GM12878 (cell line): ENCODE measurements around the gene ARFRP1. TPM values are rescaled to one million over a fixed set of nuclear protein-coding genes. Genes with fewer than 3 reads are reported as not detected.

Experiments used
- ATAC-seq: fragments of 200-7000 bp; cut with Tn5 transposase; 3 replicates; pipeline ENCODE4 v1.9.1; 2020; ENCODE audit warnings: mild to moderate bottlenecking, moderate library complexity
- BruUV-seq: library from RNA; stranded (reverse); fragments of 400-500 nt; replicated peaks from 2 replicates; lab custom pipeline; 2021; lab: Mats Ljungman, UMichigan
- CTCF ChIA-PET: fragments of 300-600 bp; sonication (Branson Sonifier 250); formaldehyde crosslinking; extraction: SDS; loops from one replicate; lab custom pipeline; 2021; ENCODE audit warnings: inconsistent platforms; lab: Yijun Ruan, JAX
- POLR2A ChIA-PET: fragments of 350-600 bp; formaldehyde crosslinking; extraction: SDS; loops from one replicate; lab custom pipeline; 2021; ENCODE audit warnings: inconsistent platforms; lab: Charles Lee
- RAD21 ChIA-PET: fragments of 300-600 bp; sonication (Branson Sonifier 250); formaldehyde crosslinking; loops from one replicate; lab custom pipeline; 2023; ENCODE audit warnings: antibody characterized with exemption; ENCODE audit not compliant: unreplicated experiment; lab: Charles Lee
- SMC1A ChIA-PET: fragments of 300-600 bp; sonication (Branson Sonifier 250); formaldehyde crosslinking; loops from one replicate; lab custom pipeline; 2023; ENCODE audit not compliant: unreplicated experiment, uncharacterized antibody; lab: Charles Lee
- DNase-seq: peaks from one replicate; pipeline ENCODE4 v3.0.0-alpha.2; 2011; ENCODE audit warnings: low read depth, low spot score
- FAIRE-seq: peaks from 3 replicates; lab custom pipeline; 2011; peaks lifted over from hg19 to GRCh38; lab: Jason Lieb, UNC
- H2AFZ ChIP-seq: 2 replicates; pipeline ENCODE4 v1.6.0; 2011; ENCODE audit warnings: low read depth, low read length, control low read depth; ENCODE audit not compliant: control insufficient read depth
- H3K27ac ChIP-seq: 2 replicates; pipeline ENCODE4 v1.5.1; 2011; ENCODE audit warnings: control low read depth; ENCODE audit not compliant: control insufficient read depth, insufficient read depth
- H3K27me3 ChIP-seq, 2 experiments: replicated peaks in 1 of 2; 2 replicates each; pipeline versions ENCODE4 v1.6.0 to v1.6.1; 2011; ENCODE audit warnings: low read length in 1 of 2; ENCODE audit not compliant: control insufficient read depth in 2 of 2, insufficient read depth in 2 of 2
- H3K36me3 ChIP-seq, 2 experiments: 2 replicates each; pipeline ENCODE4 v1.5.1; 2011; ENCODE audit warnings: low read length in 1 of 2; ENCODE audit not compliant: control insufficient read depth in 2 of 2, insufficient read depth in 2 of 2
- H3K4me1 ChIP-seq: 2 replicates; pipeline ENCODE4 v1.6.1; 2011; ENCODE audit warnings: mild to moderate bottlenecking, low read length, moderate library complexity, mixed read lengths; ENCODE audit not compliant: control insufficient read depth, insufficient read depth
- H3K4me2 ChIP-seq: 2 replicates; pipeline ENCODE4 v1.6.0; 2011; ENCODE audit warnings: control low read depth; ENCODE audit not compliant: control insufficient read depth, insufficient read depth
- H3K4me3 ChIP-seq: fragments of 200-600 bp; sonication (generic); 2 replicates; pipeline ENCODE4 v1.5.1; 2016
- H3K79me2 ChIP-seq: 2 replicates; pipeline ENCODE4 v1.6.0; 2011; ENCODE audit warnings: low read length; ENCODE audit not compliant: control insufficient read depth, insufficient read depth
- H3K9ac ChIP-seq: 2 replicates; pipeline ENCODE4 v1.8.0; 2011; ENCODE audit warnings: low read length, control low read depth, mixed read lengths; ENCODE audit not compliant: control insufficient read depth, insufficient read depth
- H3K9me3 ChIP-seq: replicated peaks from 3 replicates; pipeline ENCODE4 v1.5.1; 2011; ENCODE audit warnings: mild to moderate bottlenecking, low read length; ENCODE audit not compliant: control insufficient read depth, insufficient read depth
- H4K20me1 ChIP-seq: 2 replicates; pipeline ENCODE4 v1.6.0; 2011; ENCODE audit not compliant: control insufficient read depth, insufficient read depth
- ATF7 ChIP-seq: fragments of 450-650 bp; IDR thresholded peaks from 2 replicates; pipeline ENCODE4 v1.6.1; 2016; ENCODE audit warnings: low read depth, mild to moderate bottlenecking
- BCL3 ChIP-seq: IDR thresholded peaks from 2 replicates; pipeline ENCODE4 v1.6.1; 2011; ENCODE audit warnings: borderline replicate concordance, low read depth, mild to moderate bottlenecking, moderate library complexity, low read length; ENCODE audit not compliant: insufficient read depth, poor library complexity, severe bottlenecking
- BRCA1 ChIP-seq: IDR thresholded peaks from 2 replicates; pipeline ENCODE4 v1.6.1; 2011; ENCODE audit warnings: low read depth, low read length, improper control_type of control experiment
- EGR1 ChIP-seq, 2 experiments: IDR thresholded peaks; 1 replicate in 1 of 2; 2 replicates in 1 of 2; pipeline ENCODE4 v1.6.1; 2011 to 2012; ENCODE audit warnings: low read depth in 2 of 2, low read length in 2 of 2, borderline replicate concordance in 1 of 2, mild to moderate bottlenecking in 1 of 2, moderate library complexity in 1 of 2
- FOS ChIP-seq: IDR thresholded peaks from 3 replicates; pipeline ENCODE4 v1.6.1; 2011; ENCODE audit warnings: borderline replicate concordance; ENCODE audit not compliant: insufficient read length; ENCODE audit errors: extremely low read depth
- MYC ChIP-seq: IDR thresholded peaks from 2 replicates; pipeline ENCODE4 v1.6.1; 2011; ENCODE audit warnings: mild to moderate bottlenecking, low read length, moderate library complexity, inconsistent platforms; ENCODE audit not compliant: insufficient read depth, insufficient replicate concordance, insufficient read length, severe bottlenecking
- WGBS: methylation state at CpG from one replicate; pipeline ENCODE4 v1.1.6; 2016; ENCODE audit warnings: low lambda C conversion rate; ENCODE audit not compliant: insufficient replicate concordance, insufficient coverage; ENCODE audit errors: missing lambda C conversion rate; 5-methylcytosine and 5-hydroxymethylcytosine counted together
- in situ Hi-C: fragments of 300-500 bp; cut with MboI; formaldehyde crosslinking; loops from 9 replicates; pipeline ENCODE4 v1.14.3; 2018; ENCODE audit warnings: mixed read lengths
- intact Hi-C: fragments of 100-400 bp; cut with micrococcal nuclease; formaldehyde crosslinking; loops from one replicate; pipeline ENCODE4 v1.14.2; 2022; ENCODE audit not compliant: unreplicated experiment
- polyA plus RNA-seq, 11 experiments: library from polyadenylated mRNA; depleted of rRNA in 4 of 11; unstranded in 6 of 11; stranded (reverse) in 5 of 11; fragments of >200 nt; fragmentation: Nextera tagmentation in 4 of 11; fragmentation: Illumina TruSeq in 1 of 11; extraction: Ambion mirVana in 4 of 11; extraction: Trizol in 1 of 11; gene quantifications; 1 replicate in 1 of 11; 2 replicates in 10 of 11; pipeline versions ENCODE4 v1.2.1 to v1.2.3, GENCODE V29; 2011 to 2016; ENCODE audit warnings: inconsistent platforms in 2 of 11, missing spikeins in 2 of 11, low read depth in 1 of 11
- total RNA-seq, 4 experiments: library from RNA; depleted of rRNA in 3 of 4; stranded (reverse); fragments of >200 nt in 3 of 4; fragmentation: Illumina TruSeq in 1 of 4; extraction: Trizol in 1 of 4; gene quantifications; 2 replicates each; pipeline versions ENCODE4 v1.2.1 to v1.2.3, GENCODE V29; 2013 to 2021

ARFRP1 gene
- total and polyA plus RNA-seq, 10 of the 15 experiments (the other 5 are each of a cell fraction or from before 2014, with no cell fraction given), result 0.37 to 71.7 (median 34.6) TPM

- in situ Hi-C loops, result no loop called here
- BruUV-seq, result no TSS peak
- H3K27ac ChIP-seq, result no peak overlapping the region
- WGBS, result 87% methylated on average over 31 of the region's 38 CpGs
- H3K27me3 ChIP-seq, result no peaks in the 10 kb centered on the region
- no peaks in the 10 kb centered on the region for H4K20me1 ChIP-seq
- ChIA-PET RAD21 (no interaction called here), SMC1A (no interaction called here), POLR2A (no interaction called here), CTCF (interaction anchor here (0.8 kb wide), 1 partner anchor 106 kb away, joined by 4 read pairs; no protein-coding TSS in a partner anchor)
- no peaks in the 10 kb centered on the region for H3K4me1 ChIP-seq
- intact Hi-C loops, result no loop called here
- no peak overlapping the region for H2AFZ ChIP-seq
- ATAC-seq, result no peak
- peaks cover 1 to 4% of the 10 kb centered on the region in 2 experiments; a peak in 2 of 4 replicates for H3K36me3 ChIP-seq
- H3K4me2 ChIP-seq, result no peak overlapping the region
- no peak for TF ChIP-seq FOS
- TF ChIP-seq BRCA1, result no peak
- TF ChIP-seq ATF7, result no peak
- TF ChIP-seq BCL3, result no peak
- no peak for TF ChIP-seq MYC
- 0 out of 3 replicates have a peak, but pooled peaks of 1 of the 2 experiments have one; percentile 12 for TF ChIP-seq EGR1 (IDR thresholded peaks at IDR 0.05; ENCODE audit: borderline replicate concordance in 1 of 2, low read depth in 2 of 2, low read length in 2 of 2)
- FAIRE-seq, result no peak
- DNase-seq, result no peak
- no peaks in the 10 kb centered on the region for H3K9me3 ChIP-seq
- no peak overlapping the region for H3K4me3 ChIP-seq
- H3K9ac ChIP-seq, result no peak overlapping the region
- no peaks in the 10 kb centered on the region for H3K79me2 ChIP-seq
Observed at GRCh38 chr20:63678667-63679465, 28.9 kb downstream of the ARFRP1 start.
